ENCODE results near the gene TBX4.

The TBX4 gene

GRCh38 chr17:61450641-61451537 is 1.3 kb upstream of the TBX4 start:
- ChIA-PET CTCF (interaction anchor here (1.5 kb wide), 1 partner anchor 11 kb away, joined by 5 read pairs; no protein-coding TSS in a partner anchor), POLR2A (no interaction called here)
- H3K4me3 ChIP-seq (ENCODE audit: low read depth, low read length), result no peak overlapping the region
- DNase-seq (ENCODE audit: low read depth, low spot score), result no peak
- TF ChIP-seq CTCF (IDR thresholded peaks at IDR 0.05; ENCODE audit: insufficient read depth, low read length, missing control alignments), result no peak

- ChIA-PET POLR2A (no interaction called here), CTCF (no interaction called here)
- no peak for DNase-seq (ENCODE audit: low read depth, low spot score)
- no peak overlapping the region for H3K4me3 ChIP-seq (ENCODE audit: low read depth, low read length)
- no peak for TF ChIP-seq CTCF (IDR thresholded peaks at IDR 0.05; ENCODE audit: insufficient read depth, low read length, missing control alignments)
Measured at GRCh38 chr17:61451538-61452300, 503 bp upstream of the TBX4 start.

GRCh38 chr17:61453566-61454380 is 1.6 kb downstream of the TBX4 start:
- ChIA-PET POLR2A (no interaction called here), CTCF (interaction anchor here (0.9 to 1.9 kb wide), 2 partner anchors 10 to 26 kb away, joined by 3 to 4 read pairs; no protein-coding TSS in a partner anchor)
- no peak for TF ChIP-seq CTCF (IDR thresholded peaks at IDR 0.05; ENCODE audit: insufficient read depth, low read length, missing control alignments)
- no peak overlapping the region for H3K4me3 ChIP-seq (ENCODE audit: low read depth, low read length)
- no peak for DNase-seq (ENCODE audit: low read depth, low spot score)

- POLR2A ChIA-PET, result no interaction called here
- H3K4me3 ChIP-seq (ENCODE audit: low read depth, low read length), result no peak overlapping the region
- DNase-seq (ENCODE audit: low read depth, low spot score), result no peak
- no peak for TF ChIP-seq CTCF (IDR thresholded peaks at IDR 0.05; ENCODE audit: insufficient read depth, low read length, missing control alignments)
- CTCF ChIA-PET, result interaction anchor here (0.9 to 1.9 kb wide), 2 partner anchors 9 to 26 kb away, joined by 3 to 4 read pairs; no protein-coding TSS in a partner anchor
Measured at GRCh38 chr17:61454381-61455323, 2.4 kb downstream of the TBX4 start.

GRCh38 chr17:61455324-61456060 is 3.3 kb downstream of the TBX4 start:
- ChIA-PET POLR2A (no interaction called here), CTCF (interaction anchor here (1.9 kb wide), 1 partner anchor 8 kb away, joined by 4 read pairs; no protein-coding TSS in a partner anchor)
- no peak for DNase-seq (ENCODE audit: low read depth, low spot score)
- no peak overlapping the region for H3K4me3 ChIP-seq (ENCODE audit: low read depth, low read length)
- TF ChIP-seq CTCF (IDR thresholded peaks at IDR 0.05; ENCODE audit: insufficient read depth, low read length, missing control alignments), result no peak
